Measurements from ENCODE around the gene FLOT1. TPM values are rescaled to one million over a fixed set of nuclear protein-coding genes. Genes with fewer than 3 reads are reported as not detected.

FLOT1 gene
- total and polyA plus RNA-seq, 2 of the 13 experiments (the other 11 are each of a cell fraction or from before 2014, with no cell fraction given), result 82.3 to 130 TPM

- TF ChIP-seq ZBED4 (CRISPR knock-in tag; IDR thresholded peaks at IDR 0.05; ENCODE audit: borderline replicate concordance) (peak; percentile 87), AHR (CRISPR knock-in tag; IDR thresholded peaks at IDR 0.05) (peak; percentile 83; the same call in 1 of the 2 replicates), XBP1 (CRISPR knock-in tag; IDR thresholded peaks at IDR 0.05) (peak; percentile 54; the same call in 1 of the 2 replicates), DZIP1 (CRISPR knock-in tag; IDR thresholded peaks at IDR 0.05) (no peak; the same call in 1 of the 2 replicates), ZNF709 (CRISPR knock-in tag; IDR thresholded peaks at IDR 0.05) (peak; percentile 21; the same call in 1 of the 2 replicates), ZNF839 (CRISPR knock-in tag; IDR thresholded peaks at IDR 0.05; ENCODE audit: borderline replicate concordance) (0 out of 2 replicates have a peak, but pooled peaks have one; percentile 75), DMTF1 (CRISPR knock-in tag; IDR thresholded peaks at IDR 0.05) (no peak), ZNF10 (CRISPR knock-in tag; IDR thresholded peaks at IDR 0.05; ENCODE audit: borderline replicate concordance, low read depth) (no peak), CCAR2 (optimal IDR thresholded peaks at IDR 0.05; ENCODE audit: low read depth, low read length) (no peak), HHEX (CRISPR knock-in tag; IDR thresholded peaks at IDR 0.05) (0 out of 2 replicates have a peak, but pooled peaks have one; percentile 35), RBM39 (IDR thresholded peaks at IDR 0.05; ENCODE audit: low read depth, low read length, poor library complexity, severe bottlenecking) (peak; percentile 54), NR0B2 (CRISPR knock-in tag; IDR thresholded peaks at IDR 0.05) (peak; percentile 57; the same call in 1 of the 2 replicates), BORCS8-MEF2B (CRISPR knock-in tag; IDR thresholded peaks at IDR 0.05) (peak; percentile 98), FOXC1 (CRISPR knock-in tag; IDR thresholded peaks at IDR 0.05; ENCODE audit: borderline replicate concordance) (no peak), NKX3-1 (CRISPR knock-in tag; IDR thresholded peaks at IDR 0.05) (no peak; the same call in 1 of the 2 replicates), EED (CRISPR knock-in tag; IDR thresholded peaks at IDR 0.05) (peak; percentile 52; the same call in 1 of the 2 replicates)
Measured at GRCh38 chr6:30717129-30717844, 25.2 kb downstream of the FLOT1 start, which contains the start of gene MDC1 (continued).
